MV-4-11 (cell line): ENCODE results near the gene GSG1.

Source experiments
- DNase-seq: peaks from one replicate; lab custom pipeline; 2025; lab: John Stamatoyannopoulos, UW

The GSG1 gene

DNA sequence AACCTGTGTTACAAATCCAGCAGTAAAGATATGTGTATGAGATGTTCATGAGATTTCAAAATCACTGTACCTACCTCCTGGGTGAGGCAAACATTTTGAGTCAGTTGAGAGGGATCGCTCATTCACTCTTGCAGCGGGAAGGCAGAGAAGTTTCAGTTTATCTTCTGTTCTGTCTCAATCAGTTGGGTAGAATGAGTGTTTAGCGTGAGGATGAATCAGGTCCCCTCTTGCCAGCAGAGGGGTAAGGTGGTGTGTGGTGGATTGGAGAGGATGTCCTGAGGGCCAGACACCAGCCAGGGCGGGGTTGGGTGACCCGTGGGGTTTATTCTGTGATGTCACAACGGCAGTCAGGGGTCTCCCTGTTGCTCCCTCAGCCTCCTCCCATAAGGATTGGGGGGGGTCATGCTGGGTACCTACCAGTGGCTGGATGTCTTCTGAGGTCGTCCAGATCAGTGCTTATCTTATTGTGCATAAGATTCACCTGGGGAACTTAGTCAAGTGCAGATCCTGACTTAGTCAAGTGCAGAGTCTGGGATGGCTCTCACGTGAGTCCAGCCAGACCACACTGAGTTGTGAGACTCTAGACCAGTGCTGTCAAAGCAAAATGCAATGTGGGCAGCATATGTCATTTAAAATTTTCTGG lies at the start of gene GSG1:
GSG1 (minus strand) TSS at position 277 of the 643 bp plus-strand sequence; CDS start at position 122, 155 bp downstream.
- no peak for DNase-seq

DNA sequence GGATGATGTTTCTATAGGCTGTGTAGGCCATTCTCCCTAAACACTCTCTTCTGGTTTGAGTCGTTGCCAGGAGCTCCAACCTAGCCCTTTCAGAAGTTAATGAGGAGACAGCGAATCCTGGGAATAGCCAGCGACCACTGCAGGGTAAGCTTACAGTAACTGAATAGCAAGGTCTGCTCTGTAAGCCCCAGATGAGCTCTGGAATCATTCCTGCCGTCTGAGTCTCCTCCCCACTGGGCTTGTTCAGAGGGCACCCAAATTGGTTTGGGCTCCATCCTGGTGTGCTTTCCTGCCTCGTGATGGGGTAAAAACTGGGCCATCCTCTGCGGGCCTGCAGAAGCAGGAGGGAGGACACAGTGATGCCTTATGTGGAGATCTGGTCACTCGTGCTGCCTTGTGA lies 49.7 kb upstream of the GSG1 start:
- no peak for DNase-seq

- DNase-seq: no peak
Measured at GRCh38 chr12:13152756-13153155, 49.3 kb upstream of the GSG1 start.

DNA sequence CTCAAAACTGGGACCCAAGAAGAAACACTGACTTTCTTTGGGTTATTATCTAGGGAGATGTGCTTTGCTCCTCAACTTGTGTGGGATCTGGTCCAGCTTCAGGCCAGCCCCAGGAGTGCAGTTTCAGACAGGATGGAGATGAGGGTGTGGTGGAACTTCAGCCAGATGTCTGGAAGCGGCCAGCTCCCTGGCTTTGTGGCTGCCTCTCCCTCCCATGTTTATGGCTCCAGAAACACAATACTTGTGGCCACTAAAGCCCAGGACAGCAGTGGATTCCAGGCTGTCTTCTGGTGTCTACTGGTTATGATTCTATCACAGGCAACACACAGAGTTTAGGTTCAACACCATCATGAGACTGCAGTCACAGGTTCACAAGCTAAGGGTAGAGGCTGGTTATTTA lies 48.8 kb upstream of the GSG1 start:
- no peak for DNase-seq

- no peak for DNase-seq
Measured at GRCh38 chr12:13149411-13149810, 45.9 kb upstream of the GSG1 start.

- no peak for DNase-seq
Measured at GRCh38 chr12:13148485-13148847, 45.0 kb upstream of the GSG1 start.

- DNase-seq: no peak
Measured at GRCh38 chr12:13147688-13148484, 44.4 kb upstream of the GSG1 start.

GRCh38 chr12:13146336-13146938 lies 43.0 kb upstream of the GSG1 start:
- DNase-seq: no peak

DNA sequence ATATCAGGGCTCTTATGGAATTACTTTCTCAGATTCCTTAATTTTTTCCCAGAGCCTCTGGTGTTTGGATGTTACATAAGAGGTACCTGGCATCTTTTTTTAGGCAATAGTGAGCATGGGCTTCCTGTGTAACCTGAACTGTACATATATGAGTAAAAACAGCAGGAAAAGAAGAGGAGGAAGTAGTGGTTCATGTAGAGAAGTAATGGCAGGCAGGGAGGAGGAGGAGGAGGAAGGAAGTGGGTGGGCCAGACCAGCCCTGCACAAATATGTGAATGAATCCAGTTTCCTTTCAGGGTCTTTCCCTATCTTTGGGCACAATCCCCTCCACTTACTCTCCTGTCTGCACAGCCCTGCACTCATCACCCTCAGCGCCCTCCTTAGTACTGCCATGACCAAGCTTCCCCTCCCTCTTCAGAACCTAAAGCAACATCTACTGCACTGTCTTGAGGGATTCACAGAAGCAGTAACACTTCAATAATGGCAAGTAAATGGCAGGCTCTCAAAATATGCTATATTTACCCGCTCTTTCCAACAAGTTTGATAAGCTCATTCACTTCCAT lies 40.9 kb upstream of the GSG1 start:
- DNase-seq: peak; percentile 57

DNA sequence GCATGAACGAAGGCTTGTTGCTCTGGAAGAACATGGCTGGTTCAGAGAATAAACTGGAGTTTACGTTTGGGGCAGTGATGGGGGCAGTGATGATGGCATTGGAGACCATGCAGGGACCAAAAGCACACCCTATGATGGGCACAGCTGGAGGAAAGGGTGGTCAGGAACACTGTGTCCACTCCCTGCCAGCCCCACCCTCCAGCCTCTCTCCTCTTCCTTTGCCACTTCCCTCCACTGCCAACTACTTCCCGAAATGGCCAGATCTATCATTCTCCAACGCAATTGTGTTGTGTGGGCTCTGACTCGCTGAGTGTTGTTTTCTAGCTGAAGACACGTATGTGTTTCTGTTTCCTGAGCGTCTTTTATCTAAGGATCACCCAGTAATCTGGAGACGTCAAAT lies 39.3 kb upstream of the GSG1 start:
- no peak for DNase-seq

DNA sequence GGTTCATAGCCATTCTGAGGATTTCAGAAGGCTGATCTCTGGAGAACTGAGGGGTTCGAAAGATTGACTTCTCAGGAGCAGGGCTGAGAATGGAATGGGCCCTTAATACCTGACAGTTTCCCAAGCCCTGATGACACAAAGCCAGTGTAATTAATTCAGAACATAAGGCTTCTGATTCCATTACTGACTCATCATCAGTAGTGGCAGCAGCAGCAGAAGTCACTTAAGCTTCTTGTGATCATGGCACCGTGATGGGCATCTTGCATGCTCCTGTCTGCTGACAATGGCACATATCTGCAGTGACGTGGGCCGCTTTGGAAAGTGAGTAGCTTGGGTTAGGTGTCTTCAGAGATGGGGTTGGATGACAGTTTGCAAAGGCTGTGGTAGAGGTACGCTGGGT lies 38.2 kb upstream of the GSG1 start:
- no peak for DNase-seq

DNA sequence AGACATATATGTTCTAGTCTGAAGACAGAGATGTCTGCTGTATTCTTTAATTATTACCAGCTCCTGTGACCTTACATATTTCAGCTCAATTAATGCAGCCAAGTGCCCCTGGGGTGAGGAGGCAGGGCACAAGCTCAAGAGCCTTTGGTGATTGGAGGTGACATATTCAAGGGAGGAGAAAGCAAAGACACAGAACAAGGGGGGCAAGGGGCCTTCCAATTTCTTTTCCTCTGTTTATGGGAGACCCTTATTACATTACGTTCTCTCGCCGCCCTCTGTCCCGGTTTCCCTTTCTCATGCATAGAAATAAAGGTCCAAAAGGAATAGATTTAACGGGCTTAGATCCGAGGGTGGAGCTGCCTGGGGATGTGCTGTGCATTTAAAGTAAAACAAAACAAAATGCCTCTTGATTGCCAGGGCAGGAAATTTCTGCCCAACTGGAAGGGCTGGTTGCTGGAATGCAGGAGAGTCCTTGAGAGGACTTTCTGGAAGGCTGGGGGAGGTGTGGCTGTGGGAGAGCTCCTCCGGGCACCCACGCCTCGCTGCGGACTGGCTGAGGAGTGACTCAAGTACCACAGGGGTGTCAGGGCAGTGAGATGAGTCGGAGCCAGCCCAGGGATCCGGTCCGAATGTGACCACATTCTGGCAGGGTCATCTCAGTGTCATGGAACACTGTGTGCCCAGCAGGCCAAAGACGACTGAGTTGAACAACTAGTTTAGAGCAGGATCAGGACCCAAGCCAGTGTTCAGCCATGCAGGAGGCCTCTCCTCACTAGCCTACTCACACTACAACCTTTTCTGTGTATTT lies 32.1 kb upstream of the GSG1 start:
- no peak for DNase-seq

- DNase-seq: no peak
Measured at GRCh38 chr12:13133886-13134285, 30.4 kb upstream of the GSG1 start.

DNA sequence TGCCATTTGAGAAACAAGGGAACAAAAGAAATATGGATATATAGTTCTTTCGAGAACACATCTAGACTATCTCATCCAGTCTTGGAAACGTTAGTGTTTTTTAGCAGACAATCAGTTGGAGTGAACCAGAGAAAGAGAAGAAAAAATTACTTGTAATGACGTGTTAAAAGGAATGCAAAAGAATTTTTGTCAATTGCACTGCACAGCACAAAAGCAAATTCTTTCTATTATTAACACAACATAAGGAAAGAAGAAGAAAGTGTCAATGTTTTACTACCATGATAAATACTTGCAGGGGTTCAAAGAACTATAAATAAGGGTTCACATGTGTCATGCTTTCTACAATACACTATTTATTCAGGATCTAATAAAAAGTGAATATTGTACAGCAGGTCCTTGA lies 27.5 kb upstream of the GSG1 start:
- no peak for DNase-seq

DNA sequence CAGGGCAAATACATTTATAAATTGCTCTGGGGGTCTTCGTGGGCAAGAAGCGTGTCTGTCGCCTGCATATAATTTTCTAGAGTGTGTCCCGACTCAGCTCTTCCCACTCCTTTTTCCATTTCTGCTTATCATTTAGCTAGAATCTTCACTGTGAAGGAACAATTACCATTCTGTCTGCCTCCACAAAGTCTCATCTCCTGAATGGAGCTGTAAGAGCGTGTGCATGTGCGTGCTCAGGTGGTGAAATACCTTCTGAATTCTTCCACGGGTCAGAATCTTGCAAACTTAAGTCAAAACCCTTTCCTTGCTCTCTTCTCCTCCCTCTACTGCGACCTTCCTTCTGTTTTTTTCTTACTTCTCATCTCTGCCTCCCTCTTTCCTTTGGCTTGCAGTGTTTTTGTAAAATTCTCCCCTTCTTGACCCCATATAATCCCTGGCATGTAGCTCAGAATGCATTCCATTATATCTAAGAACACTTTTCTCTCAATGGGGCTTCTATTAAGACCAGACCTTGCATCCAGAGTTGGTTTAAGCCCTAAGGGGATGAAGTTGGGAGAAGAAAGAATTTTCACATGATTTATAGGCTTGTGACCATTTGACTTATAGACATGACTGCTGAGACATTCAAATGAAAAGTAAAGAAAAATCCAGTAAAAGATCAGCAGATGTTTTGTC lies 25.0 kb upstream of the GSG1 start:
- no peak for DNase-seq

DNA sequence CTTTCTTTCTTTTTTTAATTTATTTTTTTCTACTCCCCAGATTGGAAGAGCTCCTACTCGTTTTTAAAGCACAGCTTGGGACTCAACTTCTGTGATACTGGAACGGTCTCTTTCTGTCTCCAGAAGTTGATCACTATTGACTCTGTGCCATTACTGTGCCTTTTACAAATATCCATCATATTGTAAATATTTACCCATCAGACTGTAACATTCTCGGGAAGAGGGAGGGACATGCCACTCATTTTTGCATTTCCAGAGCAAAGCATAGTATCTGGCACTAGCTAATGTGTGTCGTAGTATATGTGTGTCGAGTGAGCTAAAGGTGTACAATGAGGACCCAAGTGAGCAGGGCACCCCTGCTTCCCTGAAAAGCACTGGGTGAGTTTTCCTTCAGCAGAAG lies 24.0 kb upstream of the GSG1 start:
- no peak for DNase-seq

GRCh38 chr12:13126494-13126893 lies 23.0 kb upstream of the GSG1 start:
- no peak for DNase-seq

DNA sequence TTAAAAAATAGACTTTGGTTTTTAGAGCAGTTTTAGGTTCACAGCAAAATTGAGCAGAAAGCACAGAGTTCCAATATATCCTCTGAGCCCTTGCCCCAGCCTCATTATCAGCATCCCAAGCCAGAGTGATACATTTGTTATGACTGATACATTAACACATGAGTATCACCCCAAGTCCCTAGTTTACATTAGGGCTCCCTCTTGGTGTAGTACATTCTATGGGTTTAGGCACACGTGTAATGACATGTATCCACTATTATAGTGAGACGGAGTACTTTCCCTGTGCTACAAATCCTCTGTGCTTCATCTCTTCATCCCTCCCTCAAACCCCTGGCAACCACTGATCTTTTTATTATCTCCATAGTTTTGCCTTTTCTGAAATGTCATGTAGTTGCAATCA lies 22.5 kb upstream of the GSG1 start:
- DNase-seq: no peak

DNA sequence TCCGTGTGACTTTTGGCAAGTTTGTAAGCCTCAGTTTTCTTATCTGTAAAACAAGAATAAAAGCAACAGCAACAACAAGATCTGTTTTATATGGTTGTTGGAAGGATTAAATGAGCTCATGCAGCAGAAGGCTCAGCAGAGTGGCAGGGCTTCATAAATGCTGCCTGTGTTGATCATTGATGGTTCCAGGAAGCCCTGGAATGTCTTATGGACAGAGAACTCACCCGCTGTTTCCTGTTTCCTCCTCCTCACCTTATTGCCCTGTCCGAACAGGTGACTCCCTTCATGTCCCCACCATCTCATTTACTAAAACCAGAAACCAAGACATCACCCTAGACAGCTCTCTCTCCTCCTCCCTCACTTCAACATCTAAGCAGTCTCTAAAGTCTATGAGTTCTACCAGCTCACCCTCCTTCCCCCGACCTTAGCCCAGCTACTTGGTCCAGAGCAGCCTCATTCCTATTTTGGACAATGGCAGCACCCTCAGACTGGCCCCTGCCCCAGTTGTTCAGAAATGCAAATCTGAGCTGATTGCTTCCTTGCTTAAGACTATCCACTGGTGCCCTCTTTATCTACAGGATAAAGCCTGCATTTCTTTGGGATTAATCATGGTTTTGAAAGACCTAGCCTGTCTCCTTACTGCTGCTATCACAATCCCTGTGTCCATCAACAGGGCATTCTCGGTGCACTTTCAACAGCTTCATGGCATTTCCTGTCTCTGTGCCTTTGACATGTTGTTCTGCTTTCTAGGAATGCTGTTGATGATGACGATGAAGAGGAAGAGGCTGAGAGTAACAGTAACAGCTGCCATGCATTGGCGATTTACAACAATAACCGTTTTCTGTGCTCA lies 21.4 kb upstream of the GSG1 start:
- peak; percentile 26 for DNase-seq

DNA sequence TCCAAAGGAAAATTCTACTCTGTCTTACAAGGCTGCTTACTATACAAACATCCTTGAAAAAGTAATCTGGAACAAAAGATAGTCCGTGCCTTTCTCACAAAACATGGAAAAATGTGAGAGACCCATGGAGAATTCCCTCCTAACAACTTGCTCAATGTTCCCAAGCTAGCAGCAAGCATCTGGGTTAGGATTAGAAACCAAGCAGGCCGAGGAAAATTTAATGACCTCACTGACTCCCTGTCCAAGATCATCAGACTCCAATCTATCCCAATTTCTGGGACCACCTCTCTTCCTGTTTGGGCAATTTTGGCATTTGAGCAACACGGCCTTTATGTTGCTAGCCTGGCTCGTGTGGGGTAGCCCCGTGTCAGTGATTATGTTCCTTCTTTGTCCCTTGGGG lies 18.1 kb upstream of the GSG1 start:
- no peak for DNase-seq

DNA sequence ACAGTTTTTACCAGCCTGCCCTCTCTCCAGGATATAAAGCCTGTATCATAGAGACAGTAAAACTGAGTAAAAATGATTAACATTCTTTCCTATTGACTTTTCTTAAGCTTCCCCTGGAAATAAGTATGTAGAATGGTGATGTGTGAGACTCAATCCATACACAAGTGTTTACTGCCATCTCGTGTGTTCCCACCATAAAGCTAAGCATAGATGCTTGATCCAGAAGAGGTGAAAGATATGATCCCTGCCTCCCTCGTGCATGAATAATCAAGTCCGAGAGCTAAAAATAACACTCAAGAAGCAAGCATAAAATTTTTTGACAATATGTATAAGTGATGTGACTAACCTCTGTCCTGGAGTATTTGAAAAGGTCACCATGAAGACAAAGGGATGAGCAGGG lies 16.9 kb upstream of the GSG1 start:
- no peak for DNase-seq
